ENCODE results near the gene ZBTB7B. TPM values are rescaled to one million over a fixed set of nuclear protein-coding genes. Genes with fewer than 3 reads are reported as not detected.

ZBTB7B gene
- total and polyA plus RNA-seq, 9 of the 15 experiments (the other 6 are each of a cell fraction or from before 2014, with no cell fraction given) = 0.04 to 46.5 (median 15.2) TPM

- TF ChIP-seq CREB5 (CRISPR knock-in tag; IDR thresholded peaks at IDR 0.05) (no peak), PRPF4 (IDR thresholded peaks at IDR 0.05; ENCODE audit: insufficient read depth, low read depth, low read length, poor library complexity, severe bottlenecking) (no peak), ARID3A (IDR thresholded peaks at IDR 0.05; ENCODE audit: borderline replicate concordance, low read depth, low read length) (no peak), ZNF639 (CRISPR knock-in tag; conservative IDR thresholded peaks at IDR 0.05 in 1 of 2, IDR thresholded peaks at IDR 0.05 in 1 of 2) (no peak), GTF3C2 (IDR thresholded peaks at IDR 0.05; ENCODE audit: borderline replicate concordance, extremely low read depth, insufficient read length) (no peak)
Observed at GRCh38 chr1:155004352-155005075, 1.9 kb downstream of the ZBTB7B start (continued).

Measured in K562 (cell line).